Activated CD4-positive, CD25-positive, alpha-beta regulatory T cell (primary cell): ENCODE measurements around the gene UBE2H.

Experiments used
- DNase-seq, 4 experiments: peaks; one replicate each; lab custom pipeline; 2025; lab: John Stamatoyannopoulos, UW

Gene UBE2H

GRCh38 chr7:129950191-129950932 lies 2.4 kb downstream of the UBE2H start:
- DNase-seq: no peak

DNA sequence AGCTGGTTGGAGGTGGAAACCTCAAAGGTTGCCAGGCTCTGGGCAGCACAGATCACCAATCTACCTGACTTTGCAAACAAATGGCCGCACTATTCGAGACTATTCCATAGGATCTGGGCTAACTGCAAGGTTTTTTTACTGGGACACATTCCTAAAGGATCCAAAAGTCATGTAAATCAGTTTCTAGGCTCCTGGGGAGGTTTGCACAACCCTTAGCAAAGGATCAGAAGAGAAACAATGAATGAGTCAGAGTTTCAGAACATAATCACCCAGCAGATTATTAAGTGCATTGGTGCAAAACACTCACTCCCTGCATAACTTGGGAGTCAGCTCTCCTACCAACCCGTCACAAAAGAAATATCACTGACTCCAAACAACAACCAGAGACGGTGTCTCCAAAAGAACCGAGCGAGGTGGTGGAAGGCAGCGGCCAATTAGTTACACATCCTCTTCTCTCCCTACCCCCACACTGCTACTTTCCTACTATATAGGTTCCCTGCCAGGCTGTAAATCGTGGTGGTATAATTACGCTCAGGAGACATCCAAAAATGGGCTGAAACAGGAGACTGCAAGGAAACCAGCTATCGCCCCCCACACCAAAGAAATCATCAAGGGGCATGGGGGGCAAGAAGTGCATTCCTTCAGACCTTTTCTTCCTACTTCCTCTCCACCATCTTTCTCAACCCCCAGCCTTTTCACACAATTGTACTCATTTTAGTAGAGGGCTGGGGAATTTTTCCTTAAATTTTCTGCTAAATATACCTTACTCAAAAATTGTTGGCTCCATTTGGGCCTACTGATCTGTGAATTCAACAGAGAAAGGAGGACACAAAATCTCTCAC lies 3.2 kb downstream of the UBE2H start:
- no peak for DNase-seq

GRCh38 chr7:129948877-129949291 lies 3.9 kb downstream of the UBE2H start:
- peak; percentile 30 to 48 (median 44) for DNase-seq

- DNase-seq: no peak
Observed at GRCh38 chr7:129948338-129948737, 4.4 kb downstream of the UBE2H start.

- DNase-seq: no peak
Observed at GRCh38 chr7:129947701-129948100, 5.1 kb downstream of the UBE2H start.

DNA sequence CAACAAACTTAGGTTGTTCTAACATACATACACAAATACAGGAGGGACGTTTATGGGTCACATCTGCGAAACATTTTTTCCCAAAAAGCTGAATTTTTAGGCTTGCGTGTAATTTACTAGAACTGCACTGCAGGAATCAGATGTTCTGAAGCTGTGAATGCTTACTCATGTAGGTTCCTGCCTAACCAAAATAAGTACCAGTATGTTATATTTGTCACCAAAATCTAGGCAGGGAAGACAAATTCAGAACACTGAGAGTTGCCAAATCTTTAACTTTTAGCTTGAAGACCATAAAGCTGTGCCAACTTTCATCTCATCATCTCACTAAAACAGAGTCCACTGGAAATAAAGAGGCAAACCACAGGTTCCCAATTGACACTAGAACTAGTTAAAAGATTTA lies 5.7 kb downstream of the UBE2H start:
- no peak for DNase-seq

GRCh38 chr7:129946282-129946681 lies 6.5 kb downstream of the UBE2H start:
- DNase-seq: no peak

- no peak for DNase-seq
Observed at GRCh38 chr7:129943352-129943751, 9.4 kb downstream of the UBE2H start.

DNA sequence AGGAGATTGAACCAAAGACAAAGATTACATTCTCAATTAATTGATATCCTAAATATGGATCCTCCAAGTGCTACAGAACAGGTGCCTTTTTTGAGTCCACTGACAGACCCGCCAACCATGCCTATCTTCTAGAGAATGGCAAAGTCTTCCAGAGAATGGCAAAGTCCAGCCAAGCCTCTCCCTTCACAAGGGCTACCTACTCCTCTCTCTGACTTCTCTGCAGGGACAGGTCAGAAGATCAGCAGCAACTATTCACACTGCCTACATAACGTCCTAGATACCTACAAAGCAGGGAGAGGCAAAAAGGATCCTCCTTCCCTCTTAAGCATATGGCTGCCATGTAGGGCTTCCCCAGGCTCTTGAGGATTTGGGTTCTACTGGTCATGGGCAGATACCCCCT lies 12.4 kb downstream of the UBE2H start:
- DNase-seq: no peak

DNA sequence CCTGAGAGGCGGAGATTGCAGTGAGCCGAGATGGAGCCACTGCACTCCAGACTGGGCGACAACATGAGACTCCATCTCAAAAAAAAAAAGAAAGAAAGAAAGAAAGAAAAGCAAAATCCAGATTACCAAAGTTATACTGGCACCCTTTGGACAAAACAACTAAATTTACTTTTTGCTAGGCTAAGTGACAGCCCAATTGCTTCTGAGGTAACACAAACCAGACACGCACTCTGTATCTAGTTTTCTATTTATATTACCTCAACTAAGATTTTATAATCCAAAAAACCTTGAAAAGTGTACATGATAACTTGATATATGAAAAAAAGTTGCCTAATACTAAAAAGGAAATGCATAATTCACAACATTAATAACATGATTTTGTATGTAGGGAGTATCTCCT lies 12.9 kb downstream of the UBE2H start:
- DNase-seq: no peak

DNA sequence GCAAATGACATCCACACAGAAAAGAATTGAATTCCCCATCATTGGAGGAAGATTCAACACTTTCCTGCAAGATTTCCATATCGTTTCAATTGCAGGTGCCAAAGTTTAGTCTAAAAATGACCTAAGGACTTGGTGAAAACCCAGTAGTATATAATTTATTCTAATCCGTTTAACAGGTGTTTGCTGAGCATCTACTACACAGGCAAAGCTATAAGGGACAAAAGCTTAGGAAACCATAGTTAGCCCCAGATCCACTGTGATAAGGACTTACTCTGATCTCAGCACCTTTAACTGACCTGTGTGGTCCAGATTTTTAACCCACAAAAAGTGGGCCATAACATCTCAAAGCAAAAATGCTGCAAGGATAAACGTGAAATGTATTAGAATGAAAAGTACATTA lies 19.1 kb downstream of the UBE2H start:
- no peak for DNase-seq

DNA sequence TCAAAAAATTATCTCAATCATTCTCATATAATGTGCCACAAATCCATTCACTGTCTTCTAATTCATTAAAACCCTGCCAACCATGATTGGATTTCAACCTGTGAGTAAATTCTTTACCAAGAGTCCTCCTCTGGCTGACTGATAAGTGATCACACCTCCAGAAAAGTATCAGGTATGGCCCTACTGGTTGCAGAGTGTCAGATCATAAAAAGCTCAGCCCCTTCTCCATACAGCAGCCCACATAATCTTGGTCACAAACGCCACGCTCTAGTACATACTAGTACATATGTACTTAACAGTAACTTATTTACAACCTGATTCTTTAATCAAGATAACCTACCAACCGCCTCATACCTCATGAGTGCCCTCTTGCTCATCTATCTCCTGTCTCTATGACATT lies 26.1 kb downstream of the UBE2H start:
- DNase-seq: no peak

DNA sequence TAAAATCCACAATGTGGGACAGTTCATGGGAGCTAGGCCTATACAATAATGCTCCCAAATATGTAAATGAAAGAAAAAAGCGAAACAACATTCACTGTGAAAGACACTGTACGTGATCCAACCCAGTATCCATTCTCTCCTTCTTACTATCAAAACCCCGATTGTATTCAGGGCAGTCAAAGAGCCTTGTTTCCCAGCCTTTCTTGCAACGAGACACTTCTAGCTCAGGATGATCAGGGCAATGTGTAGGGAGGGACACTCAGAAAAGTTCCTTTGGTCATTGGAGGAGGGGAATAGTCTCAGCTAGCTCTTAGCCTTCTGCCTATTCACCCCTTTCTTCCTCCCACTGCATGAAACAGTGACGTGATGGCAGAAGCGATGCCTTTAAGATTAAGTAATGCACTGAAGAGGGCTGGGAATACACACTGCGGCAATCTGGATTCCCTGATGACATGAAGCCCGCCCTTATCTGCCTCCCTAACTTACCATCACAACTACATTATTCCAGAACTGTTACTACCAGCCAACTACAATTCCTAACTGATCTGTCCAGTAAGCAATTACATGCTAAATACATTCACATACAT lies 27.3 kb downstream of the UBE2H start:
- no peak for DNase-seq

DNA sequence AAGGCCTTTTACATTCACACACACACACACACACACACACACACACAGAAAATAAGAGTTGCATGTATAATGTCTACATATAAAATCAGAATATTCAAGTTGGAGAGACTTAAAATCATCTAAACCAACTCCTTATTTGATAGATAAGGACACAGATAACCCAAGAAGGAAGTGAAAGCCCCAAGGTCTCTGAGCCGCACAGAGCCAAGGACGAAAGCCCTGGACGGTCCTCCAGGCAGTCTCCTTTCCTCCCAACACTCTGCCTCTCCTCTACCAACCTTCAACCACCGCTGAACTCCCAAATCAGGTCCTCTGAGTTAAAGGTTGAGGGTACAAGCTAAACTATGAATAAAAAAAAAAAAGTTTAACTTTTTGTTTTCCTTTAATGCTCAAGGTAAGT lies 28.2 kb downstream of the UBE2H start:
- no peak for DNase-seq

DNA sequence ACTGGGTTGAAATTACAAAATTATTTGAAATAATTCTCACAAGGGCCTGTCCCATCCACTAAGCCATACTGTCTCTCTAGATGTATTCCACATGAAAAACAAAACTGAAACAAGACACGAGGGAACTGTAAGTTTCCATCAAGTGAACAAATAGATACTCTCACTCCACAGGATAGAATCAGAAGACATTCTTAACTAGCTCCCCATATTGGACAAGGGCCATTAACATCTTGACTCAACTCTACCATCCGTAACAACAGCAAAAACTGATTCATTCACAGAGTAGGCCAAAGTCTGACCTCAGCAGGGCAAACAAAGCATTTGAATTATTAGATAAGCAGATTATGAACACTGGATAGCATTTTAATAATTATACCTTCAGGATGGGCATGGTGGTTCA lies 29.1 kb downstream of the UBE2H start:
- DNase-seq: no peak

DNA sequence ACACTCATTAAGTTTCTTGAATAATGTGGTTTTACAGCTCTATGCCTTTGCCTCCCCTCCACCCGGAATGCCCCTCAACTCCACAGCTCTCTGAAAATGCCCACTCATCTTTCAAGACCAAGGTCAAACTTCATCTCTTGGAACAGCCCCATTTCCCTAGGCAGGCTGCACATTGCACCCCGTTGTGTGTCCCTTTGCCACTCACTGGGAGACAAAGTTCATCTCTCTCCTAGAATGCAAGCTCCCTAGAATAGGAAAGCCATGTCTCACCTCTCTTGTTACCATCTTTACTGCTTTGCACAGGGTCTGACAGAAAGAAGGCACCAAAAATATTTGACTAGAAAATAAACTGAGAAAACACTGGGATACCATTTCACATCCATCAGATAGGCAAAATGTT lies 33.3 kb downstream of the UBE2H start:
- DNase-seq: no peak

DNA sequence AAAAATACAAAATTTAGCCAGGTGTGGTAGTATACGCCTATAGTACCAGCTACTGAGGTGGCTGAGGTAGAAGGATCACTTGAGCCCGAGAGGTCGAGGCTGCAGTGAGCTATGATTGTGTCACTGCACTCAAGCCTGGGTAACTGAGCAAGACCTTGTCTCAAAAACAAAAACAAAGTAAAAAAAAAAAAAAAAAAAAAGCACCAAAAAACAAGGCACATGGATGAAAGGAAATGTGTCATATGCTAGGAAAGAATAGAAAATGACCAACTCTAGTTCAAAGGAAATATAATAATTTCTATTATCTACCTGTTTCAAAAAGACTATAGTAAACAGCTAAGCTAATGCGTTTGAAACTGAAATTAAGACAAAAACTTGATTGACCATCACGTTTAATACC lies 33.8 kb downstream of the UBE2H start:
- no peak for DNase-seq

GRCh38 chr7:129917934-129918333 lies 34.8 kb downstream of the UBE2H start:
- DNase-seq: no peak

- DNase-seq: no peak
Observed at GRCh38 chr7:129914536-129915272, 38.1 kb downstream of the UBE2H start.

DNA sequence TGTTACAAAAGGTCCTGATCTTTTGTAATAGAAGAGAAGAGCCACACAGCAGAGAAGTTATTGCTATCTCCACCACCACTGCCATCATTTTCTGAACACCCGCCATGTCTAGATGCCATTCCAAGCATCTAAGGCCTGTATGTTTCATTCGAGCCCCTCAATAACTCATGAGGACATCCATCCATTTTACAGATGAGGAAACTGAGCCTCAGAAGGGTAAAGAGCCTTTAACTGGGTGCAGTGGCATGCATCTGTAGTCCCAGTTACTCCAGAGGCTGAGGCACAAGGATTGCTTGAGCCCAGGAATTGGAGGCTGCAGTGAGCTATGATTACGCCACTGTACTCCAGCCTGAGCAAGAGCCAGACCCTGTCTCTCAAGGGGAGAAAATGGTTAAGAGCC lies 39.3 kb downstream of the UBE2H start:
- DNase-seq: no peak

- no peak for DNase-seq
Observed at GRCh38 chr7:129911790-129912189, 41.0 kb downstream of the UBE2H start.

DNA sequence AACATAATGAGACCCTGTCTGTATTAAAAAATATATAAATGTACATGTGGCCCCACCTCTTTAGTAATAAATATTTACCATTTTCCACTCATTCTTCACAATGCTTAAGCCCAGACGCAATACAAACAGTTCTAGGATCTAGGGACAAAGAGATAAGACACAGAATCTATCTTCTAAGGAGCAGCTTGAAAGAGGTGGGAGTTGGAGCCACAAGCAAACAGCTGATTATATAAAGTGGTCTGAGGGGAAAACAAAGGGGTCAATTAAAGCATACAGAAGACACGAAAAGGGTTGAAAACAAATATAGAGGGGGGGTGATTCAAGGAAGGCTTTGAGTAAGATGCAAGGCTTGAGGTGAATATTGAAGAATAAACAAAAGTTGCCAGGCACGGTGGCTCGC lies 43.1 kb downstream of the UBE2H start:
- DNase-seq: no peak
